ENCODE data around the gene SERPINA1. TPM values are rescaled to one million over a fixed set of nuclear protein-coding genes. Genes with fewer than 3 reads are reported as not detected.

The SERPINA1 gene
- total and polyA plus RNA-seq, 7 donors: 0.78 to 5.5 (median 3.0) TPM

- Histone ChIP-seq H3K36me3 (ENCODE audit: insufficient read depth in 1 of 2, low read depth in 1 of 2) (no peaks in the 10 kb centered on the region), H3K4me3 (no peak overlapping the region), H3K27ac (no peak overlapping the region), H3K27me3 (ENCODE audit: insufficient read depth in 3 of 3, low read length in 2 of 3) (no peaks in the 10 kb centered on the region), H3K9me3 (no peaks in the 10 kb centered on the region), H3K4me1 (no peaks in the 10 kb centered on the region)
- intact Hi-C loops (cut with DNase I): no loop called here
- DNase-seq: no peak
- WGBS, 3 donors: 89 to 90% (median 90%) methylated on average over 5 of the region's 5 CpGs
- TF ChIP-seq, protein P1, sequence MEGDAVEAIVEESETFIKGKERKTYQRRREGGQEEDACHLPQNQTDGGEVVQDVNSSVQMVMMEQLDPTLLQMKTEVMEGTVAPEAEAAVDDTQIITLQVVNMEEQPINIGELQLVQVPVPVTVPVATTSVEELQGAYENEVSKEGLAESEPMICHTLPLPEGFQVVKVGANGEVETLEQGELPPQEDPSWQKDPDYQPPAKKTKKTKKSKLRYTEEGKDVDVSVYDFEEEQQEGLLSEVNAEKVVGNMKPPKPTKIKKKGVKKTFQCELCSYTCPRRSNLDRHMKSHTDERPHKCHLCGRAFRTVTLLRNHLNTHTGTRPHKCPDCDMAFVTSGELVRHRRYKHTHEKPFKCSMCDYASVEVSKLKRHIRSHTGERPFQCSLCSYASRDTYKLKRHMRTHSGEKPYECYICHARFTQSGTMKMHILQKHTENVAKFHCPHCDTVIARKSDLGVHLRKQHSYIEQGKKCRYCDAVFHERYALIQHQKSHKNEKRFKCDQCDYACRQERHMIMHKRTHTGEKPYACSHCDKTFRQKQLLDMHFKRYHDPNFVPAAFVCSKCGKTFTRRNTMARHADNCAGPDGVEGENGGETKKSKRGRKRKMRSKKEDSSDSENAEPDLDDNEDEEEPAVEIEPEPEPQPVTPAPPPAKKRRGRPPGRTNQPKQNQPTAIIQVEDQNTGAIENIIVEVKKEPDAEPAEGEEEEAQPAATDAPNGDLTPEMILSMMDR (IDR thresholded peaks at IDR 0.05): no peak
- ATAC-seq: no peak
These were observed 56.9 kb downstream of the SERPINA1 start for GRCh38 chr14:94331462-94331861.

- intact Hi-C loops (cut with DNase I): no loop called here
- Histone ChIP-seq H3K36me3 (ENCODE audit: insufficient read depth in 1 of 2, low read depth in 1 of 2) (no peaks in the 10 kb centered on the region), H3K9me3 (no peaks in the 10 kb centered on the region), H3K27ac (no peak overlapping the region), H3K27me3 (ENCODE audit: insufficient read depth in 3 of 3, low read length in 2 of 3) (no peaks in the 10 kb centered on the region), H3K4me3 (no peak overlapping the region), H3K4me1 (no peaks in the 10 kb centered on the region)
- 10 to 32% (median 16%) methylated on average over 2 of the region's 2 CpGs for WGBS, 3 donors
- DNase-seq: no peak
- no peak for ATAC-seq
- TF ChIP-seq, protein P1 (IDR thresholded peaks at IDR 0.05): no peak
These were observed 57.5 kb downstream of the SERPINA1 start for GRCh38 chr14:94330857-94331256.

DNA sequence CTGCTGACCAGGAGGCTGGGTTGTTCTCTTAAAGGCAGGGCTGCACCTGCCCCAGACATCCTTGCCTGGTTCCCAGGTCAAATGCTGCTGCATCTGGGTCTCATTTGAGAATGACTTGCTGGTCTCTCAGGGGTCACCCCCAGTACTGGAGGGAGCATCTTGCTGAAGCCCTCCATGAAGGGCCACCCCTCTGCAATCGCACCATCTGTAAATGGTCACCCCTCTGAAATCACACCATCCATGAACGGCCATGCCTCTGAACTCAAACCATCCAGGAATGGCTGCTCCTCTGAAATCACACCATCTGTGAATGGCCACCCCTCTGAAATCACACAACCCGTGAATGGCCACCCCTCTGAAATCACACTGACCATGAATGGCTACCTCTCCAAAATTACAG, 58.0 kb downstream of the SERPINA1 start:
- Histone ChIP-seq H3K9me3 (no peaks in the 10 kb centered on the region), H3K4me3 (no peak overlapping the region), H3K36me3 (ENCODE audit: insufficient read depth in 1 of 2, low read depth in 1 of 2) (no peaks in the 10 kb centered on the region), H3K27ac (no peak overlapping the region), H3K27me3 (ENCODE audit: insufficient read depth in 3 of 3, low read length in 2 of 3) (no peaks in the 10 kb centered on the region), H3K4me1 (no peaks in the 10 kb centered on the region)
- DNase-seq (no peak), ATAC-seq (no peak)
- TF ChIP-seq, protein P1 (IDR thresholded peaks at IDR 0.05): no peak
- WGBS, 3 donors: 61 to 77% (median 62%) methylated on average over 3 of the region's 3 CpGs
- intact Hi-C loops (cut with DNase I): no loop called here

- 83 to 86% (median 85%) methylated on average over 4 of the region's 4 CpGs for WGBS, 3 donors
- no peak for ATAC-seq
- intact Hi-C loops (cut with DNase I): no loop called here
- no peaks in the 10 kb centered on the region for H3K4me1 ChIP-seq
- no peaks in the 10 kb centered on the region for H3K36me3 ChIP-seq (ENCODE audit: insufficient read depth in 1 of 2, low read depth in 1 of 2)
- no peaks in the 10 kb centered on the region for H3K27me3 ChIP-seq (ENCODE audit: insufficient read depth in 3 of 3, low read length in 2 of 3)
- TF ChIP-seq, protein P1 (IDR thresholded peaks at IDR 0.05): no peak
- no peak overlapping the region for H3K4me3 ChIP-seq
- no peaks in the 10 kb centered on the region for H3K9me3 ChIP-seq
- no peak for DNase-seq
- no peak overlapping the region for H3K27ac ChIP-seq
These were observed 58.5 kb downstream of the SERPINA1 start for GRCh38 chr14:94329857-94330256.

DNA sequence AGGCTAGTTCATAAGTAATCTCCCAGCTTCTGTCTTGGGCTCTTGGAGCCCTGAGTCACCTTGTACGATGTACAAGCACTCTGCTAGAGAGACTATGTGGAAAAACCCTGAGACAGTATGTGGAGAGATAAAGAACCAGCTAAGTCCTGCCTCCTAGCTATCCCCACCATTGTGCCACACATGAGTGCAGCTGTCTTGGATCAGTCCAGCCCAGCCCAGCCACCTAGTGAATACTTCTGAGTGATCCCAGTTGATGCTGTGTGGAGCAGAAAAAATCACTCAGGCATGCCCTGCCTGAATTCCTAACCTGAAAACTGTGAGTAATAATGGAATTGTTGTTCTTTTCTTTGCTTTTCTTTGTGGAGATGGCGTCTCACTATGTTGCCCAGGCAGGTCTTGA, 60.2 kb downstream of the SERPINA1 start:
- H3K36me3 ChIP-seq (ENCODE audit: insufficient read depth in 1 of 2, low read depth in 1 of 2): no peaks in the 10 kb centered on the region
- TF ChIP-seq, protein P1 (IDR thresholded peaks at IDR 0.05): no peak
- intact Hi-C loops (cut with DNase I): no loop called here
- no peaks in the 10 kb centered on the region for H3K9me3 ChIP-seq
- no peak for DNase-seq
- ATAC-seq: no peak
- no peaks in the 10 kb centered on the region for H3K4me1 ChIP-seq
- H3K27ac ChIP-seq: no peak overlapping the region
- H3K27me3 ChIP-seq (ENCODE audit: insufficient read depth in 3 of 3, low read length in 2 of 3): peaks cover 0 to 1% (median 0%) of the 10 kb centered on the region in 3 donors
- WGBS, 3 donors: 77 to 94% (median 91%) methylated on average over 2 of the region's 2 CpGs
- H3K4me3 ChIP-seq: no peak overlapping the region

All from psoas muscle (tissue), 8 donors.